Measurements from ENCODE around the gene MSLN.

DNA sequence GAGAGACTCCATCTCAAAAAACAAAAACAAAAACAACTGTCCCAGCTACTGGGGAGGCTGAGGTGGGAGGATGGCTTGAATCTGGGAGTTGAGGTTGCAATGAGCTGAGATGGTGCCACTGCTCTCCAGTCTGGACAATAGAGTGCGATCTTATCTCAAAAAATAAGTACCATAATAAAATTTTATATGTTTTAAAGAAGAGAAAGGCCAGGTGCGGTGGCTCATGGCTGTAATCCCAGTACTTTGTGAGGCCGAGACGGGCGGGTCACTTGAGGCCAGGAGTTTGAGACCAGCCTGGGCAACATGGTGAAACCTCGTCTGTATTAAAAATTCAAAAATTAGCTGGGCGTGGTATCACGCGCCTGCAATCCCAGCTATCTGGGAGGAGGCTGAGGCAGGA lies 16.3 kb downstream of the MSLN start:
- TF ChIP-seq CTCF (IDR thresholded peaks at IDR 0.05) (no peak), MAX (IDR thresholded peaks at IDR 0.05; ENCODE audit: low read depth) (no peak)
